Gastroesophageal sphincter (tissue), 4 donors: ENCODE measurements around the gene SSBP2. TPM values are rescaled to one million over a fixed set of nuclear protein-coding genes. Genes with fewer than 3 reads are reported as not detected.

ENCODE experiments used
- ATAC-seq: fragments of 150-250 bp; one replicate; pipeline ENCODE4 v1.9.1; 2016; ENCODE audit warnings: mild to moderate bottlenecking, moderate library complexity
- H3K27ac ChIP-seq, 4 donors: fragments of 200-600 bp; sonication (generic) in 3 of 4; 1 replicate in 3 of 4; 2 replicates in 1 of 4; pipeline ENCODE4 v1.5.1; 2016 to 2019
- H3K27me3 ChIP-seq: fragments of 200-600 bp; sonication (generic); one replicate; pipeline ENCODE4 v1.5.1; 2019
- H3K36me3 ChIP-seq, 2 donors: fragments of 200-600 bp; sonication (generic); one replicate each; pipeline ENCODE4 v1.5.1; 2019; ENCODE audit warnings: control low read depth in 1 of 2
- H3K4me1 ChIP-seq, 3 donors: fragments of 200-600 bp; sonication (generic); 1 replicate in 2 of 3; 2 replicates in 1 of 3; pipeline ENCODE4 v1.5.1; 2016 to 2019; ENCODE audit warnings: control low read depth in 2 of 3
- H3K4me3 ChIP-seq, 2 donors: fragments of 200-600 bp; sonication (generic); one replicate each; pipeline ENCODE4 v1.5.1; 2019; ENCODE audit warnings: mild to moderate bottlenecking in 1 of 2, moderate library complexity in 1 of 2
- H3K9me3 ChIP-seq, 3 donors: fragments of 200-600 bp; sonication (generic); one replicate each; pipeline ENCODE4 v1.5.1; 2017 to 2019; ENCODE audit warnings: control low read depth in 2 of 3
- CTCF ChIP-seq, 4 experiments: fragments of 200-600 bp in 2 of 4; fragments of 450-650 bp in 2 of 4; sonication (generic) in 1 of 4; IDR thresholded peaks; one replicate each; pipeline ENCODE4 v1.5.1; 2017 to 2019; ENCODE audit warnings: antibody characterized with exemption in 4 of 4, mild to moderate bottlenecking in 2 of 4, moderate library complexity in 2 of 4
- EP300 ChIP-seq: sonication (generic); formaldehyde crosslinking; IDR thresholded peaks from one replicate; pipeline ENCODE4 v1.6.1; 2017; ENCODE audit warnings: antibody characterized with exemption, mild to moderate bottlenecking
- POLR2A ChIP-seq, 2 donors: fragments of 450-650 bp; IDR thresholded peaks; one replicate each; pipeline ENCODE4 v1.6.1; 2017; ENCODE audit warnings: antibody characterized with exemption in 2 of 2, mild to moderate bottlenecking in 2 of 2, moderate library complexity in 1 of 2
- POLR2AphosphoS5 ChIP-seq: sonication (generic); formaldehyde crosslinking; IDR thresholded peaks from one replicate; pipeline ENCODE4 v1.6.1; 2017; ENCODE audit warnings: antibody characterized with exemption
- WGBS, 2 donors: methylation state at CpG; one replicate each; pipeline ENCODE4 v1.1.5; 2018; ENCODE audit warnings: low coverage in 1 of 2; 5-methylcytosine and 5-hydroxymethylcytosine counted together
- total RNA-seq, 4 donors: library from RNA; depleted of rRNA; stranded (reverse); fragments of >200 nt; gene quantifications; one replicate each; pipeline ENCODE4 v1.1.0, GENCODE V29; 2016

SSBP2 gene
- total RNA-seq, 4 donors from 2014 or later, result 61.3 to 138 (median 79.5) TPM

GRCh38 chr5:81721049-81721448 lies 29.8 kb downstream of the SSBP2 start:
- Histone ChIP-seq H3K27ac (no peak overlapping the region), H3K9me3 (no peaks in the 10 kb centered on the region), H3K4me1 (peaks cover 17 to 98% (median 26%) of the 10 kb centered on the region in 3 donors), H3K36me3 (no peaks in the 10 kb centered on the region), H3K4me3 (no peak overlapping the region), H3K27me3 (no peaks in the 10 kb centered on the region)
- no peak for ATAC-seq
- no peak for TF ChIP-seq POLR2A (IDR thresholded peaks at IDR 0.05)
- TF ChIP-seq EP300, result no peak
- no peak for TF ChIP-seq POLR2AphosphoS5
- TF ChIP-seq CTCF (IDR thresholded peaks at IDR 0.05), result no peak
- 45 to 51% methylated on average over 2 of the region's 2 CpGs for WGBS, 2 donors

GRCh38 chr5:81719743-81720345 lies 31.1 kb downstream of the SSBP2 start:
- Histone ChIP-seq H3K4me3 (no peak overlapping the region), H3K27ac (no peak overlapping the region), H3K4me1 (peaks cover 15 to 93% (median 26%) of the 10 kb centered on the region in 3 donors), H3K36me3 (no peaks in the 10 kb centered on the region), H3K9me3 (no peaks in the 10 kb centered on the region), H3K27me3 (no peaks in the 10 kb centered on the region)
- no peak for ATAC-seq
- TF ChIP-seq POLR2AphosphoS5 (no peak), CTCF (IDR thresholded peaks at IDR 0.05) (no peak), EP300 (no peak)
- 50 to 54% methylated on average over 1 of the region's 1 CpG for WGBS, 2 donors

GRCh38 chr5:81718300-81718699 lies 32.6 kb downstream of the SSBP2 start:
- H3K27me3 ChIP-seq, result no peaks in the 10 kb centered on the region
- TF ChIP-seq POLR2AphosphoS5 (no peak), POLR2A (IDR thresholded peaks at IDR 0.05) (no peak), EP300 (no peak), CTCF (IDR thresholded peaks at IDR 0.05) (no peak)
- ATAC-seq, result no peak
- H3K9me3 ChIP-seq, result no peaks in the 10 kb centered on the region
- peaks cover 15 to 80% (median 26%) of the 10 kb centered on the region in 3 donors for H3K4me1 ChIP-seq
- no peak overlapping the region for H3K4me3 ChIP-seq
- WGBS, 2 donors, result 33 to 45% methylated on average over 5 to 6 of the region's 6 CpGs
- no peaks in the 10 kb centered on the region for H3K36me3 ChIP-seq
- H3K27ac ChIP-seq, result no peak overlapping the region

GRCh38 chr5:81717860-81718259 lies 33.0 kb downstream of the SSBP2 start:
- H3K4me1 ChIP-seq, result peaks cover 17 to 80% (median 23%) of the 10 kb centered on the region in 3 donors
- no peak for ATAC-seq

More at GRCh38 chr5:81717860-81718259, 33.0 kb downstream of the SSBP2 start:
- Histone ChIP-seq H3K9me3 (no peaks in the 10 kb centered on the region), H3K27me3 (no peaks in the 10 kb centered on the region), H3K27ac (no peak overlapping the region), H3K36me3 (no peaks in the 10 kb centered on the region), H3K4me3 (no peak overlapping the region)
- TF ChIP-seq CTCF (IDR thresholded peaks at IDR 0.05) (no peak), POLR2A (IDR thresholded peaks at IDR 0.05) (no peak), EP300 (no peak), POLR2AphosphoS5 (no peak)
- 94 to 100% methylated on average over 1 to 4 of the region's 4 CpGs for WGBS, 2 donors
